Measurements from ENCODE around the gene ECEL1. TPM values are rescaled to one million over a fixed set of nuclear protein-coding genes. Genes with fewer than 3 reads are reported as not detected.

The ECEL1 gene
- total RNA-seq, 3 donors from 2014 or later (not counting 1 experiment from before 2014, with no cell fraction given): not detected

- no peak overlapping the region for H3K27ac ChIP-seq (ENCODE audit: low read length)
- no peaks in the 10 kb centered on the region for H3K9me3 ChIP-seq (ENCODE audit: control insufficient read depth, insufficient read depth, low read length)
- Mint-ChIP-seq H3K27me3 (ENCODE audit: low read depth in 2 of 2) (peaks cover 22 to 27% of the 10 kb centered on the region in 2 donors), H3K9me3 (no peaks in the 10 kb centered on the region), H3K36me3 (no peaks in the 10 kb centered on the region), H3K27ac (no peak overlapping the region), H3K4me1 (peaks cover 4 to 5% of the 10 kb centered on the region in 2 donors), H3K4me3 (no peak overlapping the region)
- H3K4me3 ChIP-seq (ENCODE audit: low read length): no peak overlapping the region
- WGBS (ENCODE audit: insufficient coverage): 91% methylated on average over 12 of the region's 12 CpGs
- peaks cover 6% of the 10 kb centered on the region for H3K4me1 ChIP-seq (ENCODE audit: control insufficient read depth, insufficient read depth, low read length)
- no peak for DNase-seq
- peaks cover 6% of the 10 kb centered on the region for H3K27me3 ChIP-seq (ENCODE audit: control insufficient read depth, insufficient read depth, low read length)
- TF ChIP-seq, protein P1, sequence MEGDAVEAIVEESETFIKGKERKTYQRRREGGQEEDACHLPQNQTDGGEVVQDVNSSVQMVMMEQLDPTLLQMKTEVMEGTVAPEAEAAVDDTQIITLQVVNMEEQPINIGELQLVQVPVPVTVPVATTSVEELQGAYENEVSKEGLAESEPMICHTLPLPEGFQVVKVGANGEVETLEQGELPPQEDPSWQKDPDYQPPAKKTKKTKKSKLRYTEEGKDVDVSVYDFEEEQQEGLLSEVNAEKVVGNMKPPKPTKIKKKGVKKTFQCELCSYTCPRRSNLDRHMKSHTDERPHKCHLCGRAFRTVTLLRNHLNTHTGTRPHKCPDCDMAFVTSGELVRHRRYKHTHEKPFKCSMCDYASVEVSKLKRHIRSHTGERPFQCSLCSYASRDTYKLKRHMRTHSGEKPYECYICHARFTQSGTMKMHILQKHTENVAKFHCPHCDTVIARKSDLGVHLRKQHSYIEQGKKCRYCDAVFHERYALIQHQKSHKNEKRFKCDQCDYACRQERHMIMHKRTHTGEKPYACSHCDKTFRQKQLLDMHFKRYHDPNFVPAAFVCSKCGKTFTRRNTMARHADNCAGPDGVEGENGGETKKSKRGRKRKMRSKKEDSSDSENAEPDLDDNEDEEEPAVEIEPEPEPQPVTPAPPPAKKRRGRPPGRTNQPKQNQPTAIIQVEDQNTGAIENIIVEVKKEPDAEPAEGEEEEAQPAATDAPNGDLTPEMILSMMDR (IDR thresholded peaks at IDR 0.05): no peak
- no peaks in the 10 kb centered on the region for H3K36me3 ChIP-seq (ENCODE audit: control insufficient read depth, insufficient read depth, low read length)
- intact Hi-C loops (cut with micrococcal nuclease): no loop called here
- no peak for ATAC-seq
These were observed 3.6 kb upstream of the ECEL1 start for GRCh38 chr2:232491139-232491780.

DNA sequence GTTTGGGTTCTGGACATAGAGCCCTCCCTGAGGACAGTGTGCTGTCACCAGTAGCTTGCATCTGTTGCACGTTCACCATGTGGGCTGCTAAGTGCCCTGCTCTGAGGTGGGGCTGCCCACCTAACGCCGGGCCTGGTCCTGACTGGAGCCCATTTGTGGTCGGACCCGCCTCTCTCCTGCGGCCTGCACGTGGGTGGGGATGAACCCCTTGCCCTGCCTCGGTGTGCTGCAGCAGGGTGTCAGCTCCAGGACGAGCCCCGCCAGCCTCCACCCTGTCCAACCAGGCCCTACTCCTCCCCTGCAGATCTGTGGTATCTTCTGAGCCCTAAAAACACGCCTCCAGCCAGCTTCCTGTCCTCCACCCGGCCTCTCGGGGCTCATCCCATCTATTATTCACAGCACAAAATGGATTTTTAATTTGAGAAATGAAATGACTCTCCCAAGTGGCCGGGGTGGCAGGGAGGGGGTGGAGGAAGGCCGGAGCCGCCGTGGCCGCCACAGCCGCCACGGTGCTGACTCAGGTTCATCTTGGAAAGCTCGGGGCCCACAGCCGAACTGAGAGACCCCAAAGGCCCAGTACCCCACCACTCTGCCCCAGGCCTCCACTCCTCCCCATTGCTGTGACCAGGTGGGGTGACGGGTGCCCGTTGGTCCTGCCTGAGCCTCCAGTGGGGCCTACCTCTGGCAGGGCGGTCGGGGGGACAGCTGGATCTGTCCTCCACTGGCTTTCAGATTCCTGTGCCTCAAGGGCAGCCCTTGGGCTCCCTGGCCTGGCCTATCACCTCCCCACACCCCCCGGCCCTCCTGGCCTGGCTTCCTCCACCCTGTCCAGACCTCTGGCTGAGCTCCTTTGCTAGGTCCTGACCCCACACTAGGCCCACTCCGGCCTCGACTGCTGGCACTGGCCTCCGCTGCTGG is 2.8 kb upstream of the ECEL1 start:
- Histone ChIP-seq H3K27ac (ENCODE audit: low read length) (no peak overlapping the region), H3K4me3 (ENCODE audit: low read length) (no peak overlapping the region), H3K27me3 (ENCODE audit: control insufficient read depth, insufficient read depth, low read length) (peaks cover 6% of the 10 kb centered on the region), H3K36me3 (ENCODE audit: control insufficient read depth, insufficient read depth, low read length) (no peaks in the 10 kb centered on the region), H3K4me1 (ENCODE audit: control insufficient read depth, insufficient read depth, low read length) (peaks cover 6% of the 10 kb centered on the region), H3K9me3 (ENCODE audit: control insufficient read depth, insufficient read depth, low read length) (no peaks in the 10 kb centered on the region)
- DNase-seq (no peak), ATAC-seq (no peak)
- Mint-ChIP-seq H3K4me3 (no peak overlapping the region), H3K4me1 (peaks cover 4 to 5% of the 10 kb centered on the region in 2 donors), H3K9me3 (no peaks in the 10 kb centered on the region), H3K36me3 (no peaks in the 10 kb centered on the region), H3K27ac (no peak overlapping the region), H3K27me3 (ENCODE audit: low read depth in 2 of 2) (peaks cover 23 to 28% of the 10 kb centered on the region in 2 donors)
- 81% methylated on average over 30 of the region's 30 CpGs for WGBS (ENCODE audit: insufficient coverage)
- intact Hi-C loops (cut with micrococcal nuclease): no loop called here
- TF ChIP-seq, protein P1 (IDR thresholded peaks at IDR 0.05): no peak

DNA sequence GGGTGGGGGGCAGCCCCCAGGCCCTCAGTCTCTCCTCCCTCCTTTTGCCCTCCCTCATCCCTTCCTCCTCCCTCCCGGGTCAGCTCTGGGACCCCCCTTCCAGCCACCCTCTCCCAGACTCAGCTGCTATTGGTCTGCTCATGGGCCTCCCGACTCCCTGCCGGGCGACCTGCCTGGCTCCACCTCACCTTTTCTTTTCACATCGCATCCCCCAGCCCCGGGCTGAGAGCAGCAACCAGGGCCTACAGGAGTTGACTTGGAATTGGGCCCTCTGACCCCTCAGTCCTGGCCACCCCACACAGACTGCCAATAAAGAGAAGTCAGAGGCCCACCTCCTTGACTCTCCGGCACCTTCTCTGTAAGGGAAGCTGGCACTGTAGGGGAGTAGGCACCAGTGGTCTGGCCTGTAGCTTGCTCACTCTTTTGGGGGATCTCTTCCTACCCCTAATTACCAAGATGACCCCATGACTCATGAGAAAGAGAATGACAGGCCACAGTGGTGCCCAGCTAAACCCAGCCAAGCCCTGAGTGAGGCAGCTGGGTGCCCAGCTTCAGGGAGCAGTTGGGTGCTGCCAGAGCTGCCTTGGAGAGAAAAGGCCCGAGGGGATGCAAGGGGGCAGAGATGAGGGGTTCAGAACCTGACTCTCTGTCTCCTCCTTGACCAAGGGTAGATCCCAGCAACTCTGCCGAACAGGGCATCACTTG is 2.0 kb upstream of the ECEL1 start:
- H3K27ac Mint-ChIP-seq: no peak overlapping the region
- intact Hi-C loops (cut with micrococcal nuclease): no loop called here
- DNase-seq (no peak), ATAC-seq (no peak)
- TF ChIP-seq, protein P1 (IDR thresholded peaks at IDR 0.05): no peak
- peaks cover 28 to 33% of the 10 kb centered on the region in 2 donors for H3K27me3 Mint-ChIP-seq (ENCODE audit: low read depth in 2 of 2)
- Histone ChIP-seq H3K9me3 (ENCODE audit: control insufficient read depth, insufficient read depth, low read length) (no peaks in the 10 kb centered on the region), H3K4me1 (ENCODE audit: control insufficient read depth, insufficient read depth, low read length) (peaks cover 6% of the 10 kb centered on the region), H3K4me3 (ENCODE audit: low read length) (no peak overlapping the region), H3K27me3 (ENCODE audit: control insufficient read depth, insufficient read depth, low read length) (peaks cover 6% of the 10 kb centered on the region), H3K36me3 (ENCODE audit: control insufficient read depth, insufficient read depth, low read length) (no peaks in the 10 kb centered on the region), H3K27ac (ENCODE audit: low read length) (no peak overlapping the region)
- no peak overlapping the region for H3K4me3 Mint-ChIP-seq
- 77% methylated on average over 8 of the region's 9 CpGs for WGBS (ENCODE audit: insufficient coverage)
- no peaks in the 10 kb centered on the region for H3K9me3 Mint-ChIP-seq
- no peaks in the 10 kb centered on the region for H3K36me3 Mint-ChIP-seq
- H3K4me1 Mint-ChIP-seq: peaks cover 4 to 5% of the 10 kb centered on the region in 2 donors

All from natural killer cell (primary cell).